Caco-2 (cell line): ENCODE measurements around the gene MROH2A. TPM values are rescaled to one million over a fixed set of nuclear protein-coding genes. Genes with fewer than 3 reads are reported as not detected.

ENCODE experiments used
- BruUV-seq: library from RNA; stranded (reverse); fragments of 400-500 nt; replicated peaks from 2 replicates; lab custom pipeline; 2021; lab: Mats Ljungman, UMichigan
- CTCF ChIA-PET: fragments of 300-600 bp; sonication (Branson Sonifier 250); formaldehyde crosslinking; loops from one replicate; lab custom pipeline; 2022; ENCODE audit warnings: antibody characterized with exemption; lab: Charles Lee
- POLR2A ChIA-PET: fragments of 300-600 bp; sonication (Branson Sonifier 250); formaldehyde crosslinking; loops from one replicate; lab custom pipeline; 2022; ENCODE audit warnings: antibody characterized with exemption; lab: Charles Lee
- DNase-seq, 2 experiments: peaks; one replicate each; pipeline versions ENCODE4 v3.0.0 to v3.0.0-alpha.2; 2020 to 2022
- H3K27me3 ChIP-seq: replicated peaks from 2 replicates; pipeline ENCODE4 v1.6.0; 2011; ENCODE audit warnings: low read length; ENCODE audit not compliant: control insufficient read depth, insufficient read depth
- H3K36me3 ChIP-seq: 2 replicates; pipeline ENCODE4 v1.5.1; 2011; ENCODE audit warnings: low read length; ENCODE audit not compliant: control insufficient read depth, insufficient read depth
- H3K4me1 ChIP-seq: fragments of 250-450 bp; sonication (Bioruptor Pico); 2 replicates; pipeline ENCODE4 v1.5.1; 2020; ENCODE audit warnings: mild to moderate bottlenecking
- H3K4me3 ChIP-seq: 2 replicates; pipeline ENCODE4 v1.5.1; 2011; ENCODE audit warnings: low read depth, mild to moderate bottlenecking, control low read depth, low read length
- H3K9me3 ChIP-seq: fragments of 250-450 bp; sonication (Bioruptor Pico); 2 replicates; pipeline ENCODE4 v1.5.1; 2020; ENCODE audit warnings: mild to moderate bottlenecking, moderate library complexity
- H3K27ac Mint-ChIP-seq: one replicate; pipeline ENCODE4 v1.8.0; 2022; ENCODE audit warnings: mixed read lengths; ENCODE audit not compliant: unreplicated experiment
- H3K27me3 Mint-ChIP-seq: one replicate; pipeline ENCODE4 v1.8.0; 2022; ENCODE audit warnings: mixed read lengths; ENCODE audit not compliant: insufficient read depth, unreplicated experiment
- H3K36me3 Mint-ChIP-seq: one replicate; pipeline ENCODE4 v1.8.0; 2022; ENCODE audit warnings: mild to moderate bottlenecking, mixed read lengths; ENCODE audit not compliant: insufficient read depth, unreplicated experiment
- H3K4me1 Mint-ChIP-seq: one replicate; pipeline ENCODE4 v1.8.0; 2022; ENCODE audit warnings: low read depth, mixed read lengths; ENCODE audit not compliant: unreplicated experiment
- H3K4me3 Mint-ChIP-seq: one replicate; pipeline ENCODE4 v1.8.0; 2022; ENCODE audit warnings: mild to moderate bottlenecking, moderate library complexity, mixed read lengths; ENCODE audit not compliant: unreplicated experiment
- H3K9me3 Mint-ChIP-seq: one replicate; pipeline ENCODE4 v1.8.0; 2022; ENCODE audit warnings: mixed read lengths; ENCODE audit not compliant: unreplicated experiment
- CTCF ChIP-seq, 2 experiments: fragments of 200-600 bp in 1 of 2; IDR thresholded peaks; 1 replicate in 1 of 2; 2 replicates in 1 of 2; pipeline versions ENCODE4 v1.5.1 to v1.8.0; 2011 to 2022; ENCODE audit warnings: antibody characterized with exemption in 1 of 2, control low read depth in 1 of 2, inconsistent platforms in 1 of 2, low read depth in 1 of 2, low read length in 1 of 2, mild to moderate bottlenecking in 1 of 2, moderate library complexity in 1 of 2; ENCODE audit not compliant: insufficient read depth in 1 of 2, severe bottlenecking in 1 of 2, unreplicated experiment in 1 of 2
- intact Hi-C: fragments of 100-400 bp; cut with micrococcal nuclease; formaldehyde crosslinking; loops from one replicate; pipeline ENCODE4 v1.10.0; 2022; ENCODE audit not compliant: unreplicated experiment
- total RNA-seq: library from RNA; stranded (reverse); gene quantifications from 2 replicates; pipeline ENCODE4 v1.2.3, GENCODE V29; 2022

Gene MROH2A
- total RNA-seq, 1 experiment from 2014 or later: not detected

- no peaks in the 10 kb centered on the region for H3K27me3 ChIP-seq
- no peak overlapping the region for H3K4me3 ChIP-seq
- no peak for TF ChIP-seq CTCF (IDR thresholded peaks at IDR 0.05; ENCODE audit: insufficient read depth in 1 of 2, low read depth in 1 of 2, low read length in 1 of 2, severe bottlenecking in 1 of 2, unreplicated experiment in 1 of 2)
- H3K9me3 ChIP-seq: no peaks in the 10 kb centered on the region
- Mint-ChIP-seq H3K27ac (no peak overlapping the region), H3K27me3 (no peaks in the 10 kb centered on the region), H3K36me3 (peaks cover 100% of the 10 kb centered on the region), H3K9me3 (no peaks in the 10 kb centered on the region), H3K4me1 (no peaks in the 10 kb centered on the region), H3K4me3 (no peak overlapping the region)
- no peak for DNase-seq
- no TSS peak for BruUV-seq
- no peaks in the 10 kb centered on the region for H3K4me1 ChIP-seq
- peaks cover 2% of the 10 kb centered on the region for H3K36me3 ChIP-seq
- ChIA-PET POLR2A (no interaction called here), CTCF (no interaction called here)
- intact Hi-C loops: no loop called here
These were observed 60.8 kb downstream of the MROH2A start for GRCh38 chr2:233838726-233839446.

GRCh38 chr2:233839447-233839820 is 61.3 kb downstream of the MROH2A start:
- H3K36me3 Mint-ChIP-seq: peaks cover 100% of the 10 kb centered on the region
- Histone ChIP-seq H3K4me1 (no peaks in the 10 kb centered on the region), H3K27me3 (no peaks in the 10 kb centered on the region), H3K9me3 (no peaks in the 10 kb centered on the region), H3K36me3 (peaks cover 2% of the 10 kb centered on the region), H3K4me3 (no peak overlapping the region)
- H3K4me3 Mint-ChIP-seq: no peak overlapping the region
- POLR2A ChIA-PET: no interaction called here
- no peaks in the 10 kb centered on the region for H3K9me3 Mint-ChIP-seq
- no peak for TF ChIP-seq CTCF (IDR thresholded peaks at IDR 0.05; ENCODE audit: insufficient read depth in 1 of 2, low read depth in 1 of 2, low read length in 1 of 2, severe bottlenecking in 1 of 2, unreplicated experiment in 1 of 2)
- no peak for DNase-seq
- no peaks in the 10 kb centered on the region for H3K4me1 Mint-ChIP-seq
- intact Hi-C loops: no loop called here
- BruUV-seq: no TSS peak
- CTCF ChIA-PET: no interaction called here
- no peaks in the 10 kb centered on the region for H3K27me3 Mint-ChIP-seq
- H3K27ac Mint-ChIP-seq: no peak overlapping the region

- Mint-ChIP-seq H3K4me1 (no peaks in the 10 kb centered on the region), H3K9me3 (no peaks in the 10 kb centered on the region), H3K4me3 (no peak overlapping the region), H3K36me3 (peaks cover 100% of the 10 kb centered on the region), H3K27me3 (no peaks in the 10 kb centered on the region), H3K27ac (no peak overlapping the region)
- no peaks in the 10 kb centered on the region for H3K27me3 ChIP-seq
- DNase-seq: no peak
- no peaks in the 10 kb centered on the region for H3K4me1 ChIP-seq
- no TSS peak for BruUV-seq
- POLR2A ChIA-PET: no interaction called here
- no peaks in the 10 kb centered on the region for H3K9me3 ChIP-seq
- no peak for TF ChIP-seq CTCF (IDR thresholded peaks at IDR 0.05; ENCODE audit: insufficient read depth in 1 of 2, low read depth in 1 of 2, low read length in 1 of 2, severe bottlenecking in 1 of 2, unreplicated experiment in 1 of 2)
- H3K36me3 ChIP-seq: peaks cover 2% of the 10 kb centered on the region
- intact Hi-C loops: no loop called here
- CTCF ChIA-PET: no interaction called here
- no peak overlapping the region for H3K4me3 ChIP-seq
These were observed 62.4 kb downstream of the MROH2A start for GRCh38 chr2:233840520-233840919.
